Measurements from ENCODE around the gene LIPA.

LIPA gene

GRCh38 chr10:89240519-89240918 lies 11.1 kb downstream of the LIPA start:
- no peak for DNase-seq (ENCODE audit: low read depth)

- DNase-seq (ENCODE audit: low read depth), result no peak
Measured at GRCh38 chr10:89238956-89239644, 12.5 kb downstream of the LIPA start.

- DNase-seq (ENCODE audit: low read depth), result no peak
Measured at GRCh38 chr10:89237849-89238248, 13.7 kb downstream of the LIPA start.

- DNase-seq (ENCODE audit: low read depth), result no peak
Measured at GRCh38 chr10:89236226-89236797, 15.3 kb downstream of the LIPA start.

- DNase-seq (ENCODE audit: low read depth), result no peak
Measured at GRCh38 chr10:89235073-89235798, 16.3 kb downstream of the LIPA start.

- no peak for DNase-seq (ENCODE audit: low read depth)
Measured at GRCh38 chr10:89233033-89233432, 18.5 kb downstream of the LIPA start.

GRCh38 chr10:89228962-89229361 lies 22.6 kb downstream of the LIPA start:
- no peak for DNase-seq (ENCODE audit: low read depth)

- no peak for DNase-seq (ENCODE audit: low read depth)
Measured at GRCh38 chr10:89228146-89228545, 23.4 kb downstream of the LIPA start.

- DNase-seq (ENCODE audit: low read depth), result no peak
Measured at GRCh38 chr10:89226891-89227290, 24.7 kb downstream of the LIPA start.

- no peak for DNase-seq (ENCODE audit: low read depth)
Measured at GRCh38 chr10:89224739-89225443, 26.7 kb downstream of the LIPA start.

GRCh38 chr10:89221919-89222318 lies 29.7 kb downstream of the LIPA start:
- DNase-seq (ENCODE audit: low read depth), result no peak

GRCh38 chr10:89219513-89220218 lies 31.9 kb downstream of the LIPA start:
- no peak for DNase-seq (ENCODE audit: low read depth)

- DNase-seq (ENCODE audit: low read depth), result peak; percentile 61
Measured at GRCh38 chr10:89217057-89217990, 34.3 kb downstream of the LIPA start.

GRCh38 chr10:89216056-89216455 lies 35.5 kb downstream of the LIPA start:
- no peak for DNase-seq (ENCODE audit: low read depth)

- DNase-seq (ENCODE audit: low read depth), result peak; percentile 14
Measured at GRCh38 chr10:89215511-89215910, 36.1 kb downstream of the LIPA start.

GRCh38 chr10:89214566-89215165 lies 36.9 kb downstream of the LIPA start:
- DNase-seq (ENCODE audit: low read depth), result no peak

- peak; percentile 63 for DNase-seq (ENCODE audit: low read depth)
Measured at GRCh38 chr10:89213191-89213808, 38.3 kb downstream of the LIPA start.

- peak; percentile 10 for DNase-seq (ENCODE audit: low read depth)
Measured at GRCh38 chr10:89210794-89211425, 40.7 kb downstream of the LIPA start.

- DNase-seq (ENCODE audit: low read depth), result no peak
Measured at GRCh38 chr10:89209718-89210117, 41.9 kb downstream of the LIPA start.

Measured in amniotic epithelial cell (primary cell).